ENCODE data around the gene PLOD3. TPM values are rescaled to one million over a fixed set of nuclear protein-coding genes. Genes with fewer than 3 reads are reported as not detected.
"Not testable (repeated sequence)": the region's sequence is repeated elsewhere in the genome, so short reads cannot be mapped to it uniquely, and the experiment has no call there.

Gene PLOD3
- total and polyA plus RNA-seq, 2 donors (not counting 3 experiments of a cell fraction or from before 2014, with no cell fraction given), result 143 to 170 TPM

DNA sequence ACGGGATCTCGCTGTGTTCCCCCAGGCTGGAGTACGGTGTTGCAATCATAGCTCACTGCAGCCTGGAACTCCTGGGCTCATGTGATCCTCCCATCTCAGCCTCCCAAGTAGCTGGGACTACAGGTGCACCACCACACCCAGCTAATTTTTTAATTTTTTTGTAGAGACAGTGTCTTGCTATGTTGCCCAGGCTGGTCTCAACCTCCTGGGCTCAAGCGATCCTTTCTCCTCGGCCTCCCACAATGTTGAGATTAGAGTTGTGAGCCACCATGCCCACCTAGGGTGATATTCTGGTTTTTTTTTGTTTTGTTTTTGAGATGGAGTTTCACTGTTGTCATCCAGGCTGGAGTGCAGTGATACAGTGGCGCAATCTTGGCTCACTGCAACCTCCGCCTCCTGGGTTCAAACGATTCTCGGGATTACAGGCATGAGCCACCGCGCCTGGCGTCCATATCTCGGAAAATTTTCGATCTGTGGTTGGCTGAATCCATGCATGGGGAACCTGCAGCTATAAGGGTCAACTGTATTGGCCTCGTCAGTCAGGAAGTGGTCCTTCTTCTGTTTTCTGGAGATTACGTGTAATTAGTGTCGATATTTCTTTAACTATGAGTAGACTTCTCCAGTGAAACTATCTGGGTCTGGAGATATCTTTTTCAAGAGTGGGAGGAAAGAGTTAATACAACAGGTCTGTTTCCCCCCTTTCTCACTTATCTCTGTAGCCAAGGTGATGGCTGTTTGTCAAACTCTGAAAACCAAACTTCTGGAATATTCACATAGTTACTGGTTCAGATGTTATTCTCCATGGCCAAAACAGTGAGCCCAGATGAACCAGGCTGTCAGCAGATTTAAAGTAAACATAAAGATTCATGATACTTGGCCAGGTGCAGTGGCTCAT lies 48.5 kb upstream of the PLOD3 start:
- no TSS peak for BruUV-seq (replicated peaks)
- no peak overlapping the region for H3K4me2 ChIP-seq (ENCODE audit: insufficient read depth, low read length)
- H3K27ac ChIP-seq (ENCODE audit: insufficient read depth, low read depth, low read length), result no peak overlapping the region
- H3K36me3 ChIP-seq (ENCODE audit: control insufficient read depth in 2 of 2, extremely low read depth in 1 of 2, insufficient read depth in 2 of 2, low read length in 2 of 2), result no peaks in the 10 kb centered on the region
- H3K27me3 ChIP-seq (ENCODE audit: control insufficient read depth in 2 of 2, insufficient read depth in 2 of 2, low read length in 2 of 2), result no peaks in the 10 kb centered on the region
- no peaks in the 10 kb centered on the region for H3K9me1 ChIP-seq (replicated peaks; ENCODE audit: control insufficient read depth, extremely low read depth, insufficient read depth, low read length)
- H4K20me1 ChIP-seq (replicated peaks; ENCODE audit: control insufficient read depth, extremely low read depth, insufficient read depth, low read length), result no peaks in the 10 kb centered on the region
- FAIRE-seq (no peak), DNase-seq (ENCODE audit: low read depth, low spot score) (no peak)
- no peaks in the 10 kb centered on the region for H3K4me1 ChIP-seq (ENCODE audit: control insufficient read depth, extremely low read depth, insufficient read depth, low read length)
- no peak overlapping the region for H2AFZ ChIP-seq (ENCODE audit: low read depth, low read length)
- POLR2A ChIA-PET, result no interaction called here
- CTCF ChIA-PET, result interaction anchor here (1.0 to 2.4 kb wide), 3 partner anchors 12 to 122 kb away, joined by 3 to 5 read pairs (median 4); no protein-coding TSS in a partner anchor
- H3K4me3 ChIP-seq (replicated peaks in 1 of 3; ENCODE audit: insufficient read depth in 1 of 3, low read depth in 1 of 3, low read length in 3 of 3), result no peak overlapping the region
- H3K9me3 ChIP-seq (replicated peaks; ENCODE audit: control insufficient read depth, insufficient read depth, low read length), result no peaks in the 10 kb centered on the region
- H3K79me2 ChIP-seq (ENCODE audit: control insufficient read depth, insufficient read depth, low read length), result no peaks in the 10 kb centered on the region
- TF ChIP-seq GATA2 (IDR thresholded peaks at IDR 0.05; ENCODE audit: insufficient read depth, insufficient read length, low read depth, low read length), result no peak
- no peak for TF ChIP-seq MAX (IDR thresholded peaks at IDR 0.05; ENCODE audit: insufficient read depth, insufficient read length)
- TF ChIP-seq CTCF (IDR thresholded peaks at IDR 0.05; ENCODE audit: extremely low read depth in 1 of 2, insufficient read depth in 1 of 2, low read depth in 1 of 2, low read length in 2 of 2), result no peak
- no peak for TF ChIP-seq POLR2AphosphoS5 (IDR thresholded peaks at IDR 0.05; ENCODE audit: insufficient read depth, low read depth, low read length)
- no peak for TF ChIP-seq EZH2 (IDR thresholded peaks at IDR 0.05; ENCODE audit: borderline replicate concordance, low read depth, low read length, severe bottlenecking)
- TF ChIP-seq FOS (IDR thresholded peaks at IDR 0.05; ENCODE audit: borderline replicate concordance, insufficient read depth, low read length), result no peak
- TF ChIP-seq MYC (IDR thresholded peaks at IDR 0.05; ENCODE audit: low read depth, low read length), result no peak
- TF ChIP-seq JUN (IDR thresholded peaks at IDR 0.05; ENCODE audit: borderline replicate concordance, insufficient read depth, insufficient read length, low read depth), result no peak
- no peak for TF ChIP-seq POLR2A (IDR thresholded peaks at IDR 0.05; ENCODE audit: low read depth, low read length)
- intact Hi-C loops (cut with micrococcal nuclease), result no loop called here
- dilution Hi-C loops (cut with MboI; ENCODE audit: extremely low pct_ligation_motif_present, low sequenced_read_pairs), result no loop called here
- no peak overlapping the region for H3K9ac ChIP-seq (replicated peaks; ENCODE audit: extremely low read depth, insufficient read depth, low read length)

DNA sequence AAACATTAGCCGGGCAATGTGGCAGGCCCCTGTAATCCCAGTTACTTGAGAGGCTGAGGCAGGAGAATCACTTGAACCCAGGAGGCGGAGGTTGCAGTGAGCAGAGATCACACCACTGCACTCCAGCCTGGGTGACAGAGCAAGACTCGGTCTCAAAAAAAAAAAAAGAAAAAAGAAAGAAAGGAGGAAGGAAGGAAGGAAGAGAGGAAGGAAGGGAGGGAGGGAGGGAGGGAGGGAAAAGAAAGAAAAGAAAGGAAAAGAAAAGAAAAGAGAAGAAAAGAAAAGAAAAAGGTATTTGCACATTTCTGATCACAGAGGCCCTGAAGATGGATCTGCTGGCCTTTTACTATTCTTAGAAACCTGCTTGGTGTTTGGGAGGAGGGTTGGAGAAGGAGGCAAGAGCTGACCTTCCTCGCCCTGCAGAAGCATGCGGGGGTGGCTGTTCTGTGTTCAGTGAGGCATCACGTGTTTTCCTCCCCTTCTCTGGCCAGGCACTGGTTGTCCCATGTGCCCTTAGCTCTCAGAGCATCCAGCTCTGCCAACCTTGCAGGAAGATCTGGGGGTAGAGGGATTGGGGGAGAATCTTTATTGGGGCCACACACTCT lies 46.8 kb upstream of the PLOD3 start:
- H3K4me1 ChIP-seq (ENCODE audit: control insufficient read depth, extremely low read depth, insufficient read depth, low read length); BruUV-seq (replicated peaks); H3K27me3 ChIP-seq (ENCODE audit: control insufficient read depth in 2 of 2, insufficient read depth in 2 of 2, low read length in 2 of 2); H3K9me1 ChIP-seq (replicated peaks; ENCODE audit: control insufficient read depth, extremely low read depth, insufficient read depth, low read length); H3K36me3 ChIP-seq (ENCODE audit: control insufficient read depth in 2 of 2, extremely low read depth in 1 of 2, insufficient read depth in 2 of 2, low read length in 2 of 2); H3K4me3 ChIP-seq (replicated peaks in 1 of 3; ENCODE audit: insufficient read depth in 1 of 3, low read depth in 1 of 3, low read length in 3 of 3); H3K9me3 ChIP-seq (replicated peaks; ENCODE audit: control insufficient read depth, insufficient read depth, low read length); dilution Hi-C loops (cut with MboI; ENCODE audit: extremely low pct_ligation_motif_present, low sequenced_read_pairs); H4K20me1 ChIP-seq (replicated peaks; ENCODE audit: control insufficient read depth, extremely low read depth, insufficient read depth, low read length); DNase-seq (ENCODE audit: low read depth, low spot score); FAIRE-seq; H3K9ac ChIP-seq (replicated peaks; ENCODE audit: extremely low read depth, insufficient read depth, low read length); POLR2A ChIA-PET; intact Hi-C loops (cut with micrococcal nuclease); H3K79me2 ChIP-seq (ENCODE audit: control insufficient read depth, insufficient read depth, low read length); H2AFZ ChIP-seq (ENCODE audit: low read depth, low read length); H3K4me2 ChIP-seq (ENCODE audit: insufficient read depth, low read length); H3K27ac ChIP-seq (ENCODE audit: insufficient read depth, low read depth, low read length): not testable (repeated sequence)
- CTCF ChIA-PET, result interaction anchor here (0.9 to 2.4 kb wide), 3 partner anchors 10 to 20 kb away, joined by 3 to 5 read pairs (median 5); no protein-coding TSS in a partner anchor
